ENCODE results near the gene SMC1B.
"Not testable (repeated sequence)": the region's sequence is repeated elsewhere in the genome, so short reads cannot be mapped to it uniquely, and the experiment has no call there.

The SMC1B gene

DNA sequence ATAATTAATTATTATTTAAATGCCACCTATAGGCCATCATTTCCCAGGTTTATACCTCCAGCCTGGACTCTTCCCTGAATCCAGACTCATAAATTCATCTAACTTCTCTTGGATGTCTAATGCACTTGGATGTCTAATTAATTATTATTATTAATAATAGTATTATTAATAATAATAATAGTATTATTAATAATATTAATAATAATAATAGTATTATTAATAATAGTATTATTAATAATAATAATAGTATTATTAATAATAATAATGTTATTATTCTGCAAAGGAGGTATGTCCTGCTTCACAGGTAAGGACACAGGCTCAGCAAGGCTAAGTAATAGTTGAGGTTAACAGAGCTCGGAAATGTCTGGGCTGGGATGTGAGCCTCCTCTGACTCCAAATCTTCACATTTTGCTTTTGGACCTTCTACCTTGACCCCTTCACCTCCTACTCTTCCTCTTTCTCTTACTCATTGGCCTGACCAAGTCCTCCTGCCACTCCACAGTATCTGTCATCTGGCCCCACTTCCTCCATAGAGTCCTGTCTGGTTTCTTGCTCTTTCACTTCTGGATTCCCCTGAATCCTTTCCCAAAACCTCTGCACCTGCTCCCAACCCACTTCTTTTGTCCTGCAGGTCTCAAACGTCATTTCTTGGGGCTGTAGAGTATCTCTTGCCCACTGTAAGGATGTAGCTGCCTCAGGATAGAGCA, 8.1 kb upstream of the SMC1B start:
- DNase-seq: no peak

DNA sequence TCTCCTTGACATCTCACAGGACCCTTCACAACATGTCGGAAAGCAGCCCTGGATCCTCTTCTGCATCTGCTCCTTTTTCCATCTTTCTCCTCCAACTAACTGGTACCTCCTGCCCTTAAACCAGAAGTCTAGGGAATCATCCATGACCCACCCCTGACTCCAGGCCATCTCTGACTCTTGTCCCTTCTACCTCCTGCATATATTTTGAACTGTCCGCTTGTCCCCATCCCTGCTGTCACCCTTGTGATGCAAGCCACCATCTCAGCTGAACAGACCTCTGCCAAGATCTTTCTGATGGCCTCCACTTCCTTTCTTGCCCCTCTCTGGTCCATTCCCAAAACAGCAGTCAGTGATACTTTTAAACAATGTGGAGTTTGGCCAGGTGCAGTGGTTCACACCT, 7.1 kb upstream of the SMC1B start:
- no peak for DNase-seq

DNA sequence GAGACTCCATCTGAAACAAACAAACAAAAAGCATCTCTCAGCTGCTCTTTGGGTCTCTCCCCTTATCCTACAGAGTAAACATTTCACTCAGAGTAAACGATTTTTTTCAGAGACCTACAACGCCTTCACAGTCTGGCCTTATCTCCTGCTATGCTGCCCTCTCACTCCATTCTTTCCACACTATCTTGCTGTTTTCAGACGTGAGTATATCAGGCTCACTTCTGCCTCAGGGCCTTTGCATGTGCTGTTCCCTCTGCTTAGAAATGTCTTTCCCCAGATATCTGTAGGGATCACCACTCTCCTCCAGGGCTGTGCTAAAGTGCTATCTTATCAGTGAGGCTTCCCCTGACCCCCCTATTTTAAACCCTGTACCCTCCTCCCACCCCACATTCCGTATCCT, 6.6 kb upstream of the SMC1B start:
- no peak for DNase-seq

DNA sequence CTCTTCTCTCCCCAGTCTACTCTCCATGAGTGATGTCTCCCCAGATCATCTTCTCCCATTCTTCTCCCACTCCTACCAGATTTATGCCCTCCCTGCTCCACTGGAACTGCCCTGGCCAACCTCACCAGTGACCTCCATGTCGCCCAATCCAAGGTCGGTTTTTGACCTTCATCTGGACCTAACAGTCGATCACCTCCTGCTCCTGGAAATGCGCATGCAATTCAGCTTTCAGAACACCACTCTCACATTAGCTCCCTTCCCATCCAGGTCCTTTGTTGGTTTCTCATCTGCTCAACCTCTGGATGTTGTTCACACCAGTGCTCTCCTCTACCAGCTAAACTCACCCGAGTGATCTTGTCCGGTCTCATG, 5.4 kb upstream of the SMC1B start:
- no peak for DNase-seq

DNA sequence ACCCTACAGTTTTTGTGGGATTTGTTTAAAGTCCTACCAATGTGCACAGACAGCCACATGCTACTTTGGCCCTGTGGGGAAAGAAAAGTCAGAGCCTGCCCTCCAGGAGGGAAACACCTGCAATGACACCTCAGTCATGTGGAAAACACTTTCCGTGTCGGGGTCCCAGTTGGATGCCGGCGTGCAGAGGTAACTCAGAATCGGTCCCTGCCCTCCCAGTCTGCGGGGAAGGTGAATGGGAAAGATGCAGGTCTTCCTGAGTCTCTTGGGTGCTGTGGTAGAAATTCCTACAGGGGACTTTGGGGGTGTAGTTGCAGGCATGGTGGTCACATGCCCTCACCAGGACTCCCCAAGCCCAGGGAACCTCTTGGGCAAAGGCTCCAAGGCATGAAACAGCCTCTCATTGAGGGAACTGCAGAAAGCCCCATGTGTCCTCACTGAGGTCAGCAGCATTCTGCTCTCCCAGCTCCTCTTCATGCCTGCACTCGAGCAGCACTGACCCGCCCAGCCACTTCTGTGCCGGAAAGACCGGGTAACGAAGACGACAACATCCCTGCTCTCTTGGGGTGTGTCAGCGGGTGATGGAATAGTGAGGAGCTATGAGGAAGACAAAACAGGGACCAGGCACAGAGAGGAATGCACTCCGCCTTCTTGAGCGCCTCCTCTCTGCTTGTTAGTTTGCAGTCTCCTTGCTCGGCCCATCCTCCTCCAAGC, 4.8 kb upstream of the SMC1B start:
- no peak for DNase-seq

DNA sequence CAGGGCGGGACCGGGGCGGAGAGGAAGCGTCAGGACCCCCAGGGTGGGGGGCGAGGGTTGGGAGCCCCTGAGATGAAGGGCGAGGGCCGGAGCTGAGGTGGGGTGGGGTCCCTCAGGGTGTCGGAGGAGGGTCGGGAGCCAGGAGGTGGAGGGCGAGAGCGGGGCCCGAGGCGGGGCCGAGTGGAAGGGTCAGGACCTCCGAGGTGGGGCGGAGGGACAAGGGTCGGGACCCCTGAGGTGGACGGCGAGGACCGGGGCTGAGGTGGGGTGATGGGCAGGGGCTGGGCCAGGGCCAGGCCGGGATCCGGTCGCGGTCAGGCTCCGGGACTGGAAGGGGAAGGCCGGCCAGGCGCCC, 409 bp downstream of the SMC1B start:
- DNase-seq: no peak

DNA sequence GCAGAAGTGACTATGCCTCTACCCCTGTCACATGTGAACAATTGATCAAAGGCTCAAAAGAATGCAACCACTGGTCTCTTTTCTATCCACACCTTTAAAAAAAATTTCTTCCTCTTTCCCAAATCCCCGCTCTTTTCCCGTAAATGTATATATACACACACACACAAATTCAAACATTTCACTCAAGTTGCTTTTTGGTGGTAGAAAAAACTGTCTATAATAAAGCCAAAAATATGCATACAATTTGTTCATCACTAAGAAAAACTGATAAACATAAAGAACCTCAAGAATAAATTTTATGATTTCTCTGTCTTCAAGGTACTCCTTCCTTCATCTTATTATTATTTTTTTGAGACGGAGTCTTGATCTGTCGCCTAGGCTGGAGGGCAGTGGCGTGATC, 5.6 kb downstream of the SMC1B start:
- DNase-seq: no peak

DNA sequence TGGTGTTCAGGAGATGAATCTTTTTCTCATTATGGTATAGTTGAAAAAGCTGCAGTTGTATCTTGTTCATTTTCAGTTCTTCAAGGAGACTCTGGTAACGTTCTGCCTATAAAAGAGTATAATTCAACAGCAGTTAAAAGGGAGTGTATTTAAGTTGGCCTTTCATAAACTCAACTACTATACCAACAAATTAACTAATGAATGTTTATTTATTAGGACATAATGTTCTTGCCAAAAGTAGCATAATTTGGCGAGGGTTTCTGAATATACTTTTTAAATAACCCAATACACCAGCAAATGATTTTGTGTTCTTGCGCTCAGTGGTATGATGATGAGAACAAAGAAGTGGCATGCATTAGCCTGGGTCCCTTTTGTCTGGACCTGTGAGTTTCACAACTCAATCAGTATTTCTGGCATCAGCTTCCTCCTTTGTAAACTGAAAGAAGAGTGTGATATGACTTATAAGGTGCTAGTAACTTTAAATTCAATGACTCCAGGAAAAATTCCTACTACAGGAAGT, 10.9 kb downstream of the SMC1B start:
- DNase-seq: no peak

DNA sequence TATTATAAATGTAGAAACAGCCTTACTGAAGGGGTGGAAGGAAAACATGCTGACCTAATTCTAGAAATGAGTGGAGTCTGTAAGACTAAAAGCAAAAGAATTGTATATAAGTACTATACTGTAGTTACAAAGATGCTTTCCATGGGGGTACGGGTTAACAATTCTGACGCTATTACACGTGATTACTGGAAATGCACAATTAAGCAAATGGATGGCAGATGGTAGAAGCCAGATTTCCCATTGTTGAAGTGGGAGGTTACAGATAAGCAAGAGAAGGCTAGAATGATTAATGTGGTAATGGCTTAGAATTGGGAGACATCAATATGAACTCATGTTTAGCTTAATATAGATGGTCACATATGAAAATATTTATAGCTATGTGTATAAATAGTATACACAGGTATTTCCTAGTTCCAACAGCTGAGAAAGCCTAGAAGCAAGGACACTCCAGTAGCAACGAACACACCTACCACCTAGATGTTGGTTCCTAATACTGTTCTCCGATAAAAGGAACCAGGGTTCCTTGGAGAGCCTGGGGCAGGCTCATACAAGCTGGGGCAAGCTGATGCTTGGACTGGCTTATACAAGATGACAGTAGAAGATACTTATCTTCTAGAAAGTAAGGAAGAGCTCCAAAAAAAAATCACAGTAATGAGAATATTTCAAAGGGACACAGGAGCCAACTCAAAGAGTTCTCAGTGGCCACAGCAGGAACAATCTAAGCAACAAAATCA, 13.5 kb downstream of the SMC1B start:
- DNase-seq: peak; percentile 75

DNA sequence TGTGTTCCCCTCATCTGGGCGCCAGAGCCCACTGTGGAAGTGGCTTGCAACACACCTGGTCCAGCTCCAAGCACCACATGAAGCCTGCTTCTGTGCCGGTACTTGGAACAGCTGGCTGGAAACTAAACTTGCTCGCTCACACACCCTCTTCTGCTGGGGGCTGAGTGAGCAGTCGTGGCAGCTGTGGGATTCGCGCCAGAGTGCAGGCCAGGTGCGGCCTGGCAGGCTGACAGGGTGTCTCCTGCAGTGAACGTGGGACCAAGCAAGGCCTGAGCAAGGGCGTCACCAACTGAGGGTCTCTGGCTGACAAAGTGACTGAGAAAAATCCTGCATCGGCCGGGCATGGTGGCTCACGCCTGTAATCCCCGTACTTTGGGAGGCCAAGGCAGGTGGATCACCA, 15.2 kb downstream of the SMC1B start:
- peak; percentile 39 for DNase-seq

DNA sequence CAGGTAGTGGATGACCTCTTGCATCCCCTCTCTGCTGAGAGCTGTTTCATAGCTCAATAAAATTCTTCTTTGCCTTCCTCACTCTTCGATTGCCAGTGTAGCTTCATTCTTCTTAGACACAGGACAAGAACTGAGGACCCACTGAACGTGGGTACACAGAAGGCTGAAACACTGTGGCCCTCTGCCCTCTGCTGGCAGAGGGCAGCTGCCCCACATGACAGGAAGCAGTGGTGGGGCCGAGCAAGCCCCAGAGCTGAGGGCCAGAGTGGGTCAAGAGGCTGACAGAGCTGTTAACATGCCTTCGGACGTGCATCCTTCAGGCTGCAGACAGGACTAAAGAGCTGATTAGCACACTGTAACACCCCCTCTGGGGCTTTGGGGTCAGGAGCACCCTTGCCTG, 15.6 kb downstream of the SMC1B start:
- no peak for DNase-seq

DNA sequence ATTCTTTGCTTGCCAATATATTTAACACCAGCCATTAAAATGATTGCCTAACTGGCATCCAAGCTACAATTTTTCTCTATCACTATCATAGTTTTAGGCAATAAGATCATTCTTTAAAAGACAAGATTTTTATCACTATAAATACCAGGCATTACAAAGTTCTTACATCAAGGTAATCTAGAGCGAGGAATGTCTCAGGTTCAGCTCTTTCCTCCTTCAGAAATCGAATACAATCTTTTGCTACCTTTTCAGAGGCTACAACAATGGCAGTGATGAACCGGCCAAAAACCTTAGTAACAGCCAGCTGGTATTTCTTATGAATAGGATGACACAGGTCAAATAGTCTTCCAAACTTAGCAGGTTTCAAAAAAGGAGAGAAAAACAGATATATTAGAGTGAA, 23.9 kb downstream of the SMC1B start:
- no peak for DNase-seq

DNA sequence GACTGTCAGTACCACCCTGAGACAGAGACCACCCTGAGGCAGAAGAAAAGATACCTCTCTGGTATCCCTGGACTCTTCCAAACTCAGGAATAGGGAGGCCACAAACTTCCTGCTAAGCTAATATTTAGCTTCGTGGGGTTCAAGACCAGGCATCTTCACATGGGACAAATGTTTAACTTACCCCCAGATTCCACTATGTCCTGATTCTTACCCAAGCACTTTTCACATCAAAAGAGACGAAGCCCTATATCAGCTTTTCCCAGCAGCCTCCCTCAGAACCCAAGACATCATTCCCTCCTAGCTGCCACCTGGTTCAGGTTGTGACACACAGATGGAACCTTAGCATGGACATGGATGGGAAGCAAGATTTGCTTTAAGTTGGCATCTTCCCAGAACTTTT, 32.1 kb downstream of the SMC1B start:
- no peak for DNase-seq

DNA sequence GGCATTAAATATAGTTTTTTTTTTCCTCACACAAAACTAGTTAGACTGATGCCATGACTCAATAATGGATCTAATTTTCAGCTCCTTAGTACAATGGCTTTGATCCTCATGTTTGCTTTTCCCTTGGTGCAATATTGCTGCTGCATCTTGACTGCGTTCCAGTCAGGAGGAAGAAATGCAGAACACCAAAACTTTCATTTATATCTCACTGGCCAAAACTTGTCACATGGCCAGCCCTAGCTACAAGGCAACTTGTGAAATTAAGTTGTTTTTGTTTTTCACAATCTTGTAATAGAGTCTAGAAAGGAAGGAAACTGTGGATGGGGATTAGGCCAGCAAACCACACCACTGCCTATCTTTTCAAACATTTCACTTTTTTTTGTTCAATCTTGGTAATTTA, 36.7 kb downstream of the SMC1B start:
- DNase-seq: no peak

DNA sequence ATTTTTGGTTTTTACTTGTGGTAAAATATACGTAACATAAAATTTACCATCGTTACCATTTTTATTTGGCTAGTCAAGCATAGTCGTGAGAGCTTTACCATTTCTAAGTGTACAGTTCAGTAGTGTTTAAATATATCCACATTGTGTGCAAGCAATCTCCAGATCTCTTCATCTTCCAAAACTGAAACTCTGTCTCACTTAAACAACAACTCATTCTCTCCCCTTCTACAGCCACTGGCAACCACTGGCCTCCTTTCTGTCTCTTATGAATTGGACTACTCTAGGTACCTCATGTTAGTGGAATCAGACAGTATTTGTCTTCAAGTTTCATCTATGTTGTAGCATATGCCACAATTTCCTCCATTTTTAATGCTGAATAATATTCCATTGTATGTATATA, 37.4 kb downstream of the SMC1B start:
- DNase-seq: no peak

DNA sequence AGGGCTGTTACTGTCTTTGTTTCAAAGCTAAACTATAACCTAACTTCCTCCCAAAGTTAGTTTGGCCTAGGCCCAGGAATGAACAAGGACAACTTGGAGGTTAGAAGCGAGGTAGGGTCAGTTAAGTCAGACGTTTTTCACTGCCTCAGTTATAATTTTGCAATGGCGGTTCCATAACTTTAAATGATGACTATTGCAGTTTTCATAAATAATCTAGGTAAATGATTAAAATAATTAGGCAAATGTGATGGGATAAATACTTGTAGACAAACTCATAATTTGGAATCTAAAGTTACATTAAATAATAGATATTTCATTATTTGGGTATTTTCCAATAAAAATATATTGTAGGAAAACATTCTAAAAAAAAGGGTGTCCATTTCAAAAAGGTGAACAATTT, 39.8 kb downstream of the SMC1B start:
- DNase-seq: not testable (repeated sequence)

DNA sequence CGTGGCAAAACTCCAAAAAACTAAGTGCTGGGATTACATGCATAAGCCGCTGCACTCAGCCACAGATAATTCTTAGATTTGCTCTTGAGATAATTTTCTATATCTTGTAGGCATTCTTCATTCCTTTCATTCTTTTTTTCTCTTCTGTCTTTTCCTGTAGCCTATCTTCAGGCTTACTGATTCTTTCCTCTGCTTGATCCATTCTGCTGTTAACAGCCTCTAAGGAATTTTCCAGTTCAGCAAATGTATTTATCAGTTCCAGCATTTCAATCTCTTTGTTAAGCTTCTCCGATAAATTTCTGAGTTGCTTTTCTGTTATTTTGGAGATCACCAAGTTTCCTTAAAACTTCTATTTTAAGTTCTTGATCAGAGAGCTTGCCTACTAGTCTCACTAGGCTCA, 46.7 kb downstream of the SMC1B start:
- DNase-seq: no peak

DNA sequence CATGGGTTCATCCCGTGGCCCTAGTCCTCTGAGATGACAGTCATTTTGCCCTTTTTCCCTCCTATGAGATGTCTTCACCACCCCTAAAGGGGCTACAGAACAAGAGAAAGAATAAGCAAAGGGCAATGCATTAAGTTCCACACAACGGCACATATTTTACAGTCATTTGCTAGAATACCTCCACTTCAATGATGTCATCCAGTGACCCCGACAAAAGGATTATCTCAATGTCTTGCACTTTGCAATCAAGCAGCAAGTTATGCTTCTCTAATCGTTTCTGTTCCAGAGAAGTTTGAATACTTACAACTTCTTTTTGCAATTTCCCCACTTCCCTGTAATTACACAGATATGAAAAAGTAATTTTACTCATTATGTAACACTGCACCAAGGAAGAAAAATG, 53.8 kb downstream of the SMC1B start:
- no peak for DNase-seq

DNA sequence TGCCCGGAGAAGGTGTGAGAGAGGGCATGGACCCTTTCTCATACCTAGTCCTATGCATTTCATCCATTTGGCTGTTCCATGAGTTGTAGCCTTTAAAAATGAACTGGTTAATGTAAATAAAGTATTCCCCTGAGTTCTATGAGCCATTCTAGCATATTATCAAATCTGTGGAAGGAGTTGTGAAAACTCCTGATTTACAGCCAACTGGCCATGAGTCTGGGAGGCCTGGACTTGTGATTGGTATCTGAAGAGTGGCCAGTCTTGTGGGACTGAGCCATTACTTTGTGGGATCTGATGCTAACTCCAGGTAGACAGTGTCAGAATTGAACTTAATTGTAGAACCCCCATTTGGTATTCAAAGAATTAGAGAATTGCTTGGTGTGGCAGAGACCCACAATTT, 55.3 kb downstream of the SMC1B start:
- no peak for DNase-seq

DNA sequence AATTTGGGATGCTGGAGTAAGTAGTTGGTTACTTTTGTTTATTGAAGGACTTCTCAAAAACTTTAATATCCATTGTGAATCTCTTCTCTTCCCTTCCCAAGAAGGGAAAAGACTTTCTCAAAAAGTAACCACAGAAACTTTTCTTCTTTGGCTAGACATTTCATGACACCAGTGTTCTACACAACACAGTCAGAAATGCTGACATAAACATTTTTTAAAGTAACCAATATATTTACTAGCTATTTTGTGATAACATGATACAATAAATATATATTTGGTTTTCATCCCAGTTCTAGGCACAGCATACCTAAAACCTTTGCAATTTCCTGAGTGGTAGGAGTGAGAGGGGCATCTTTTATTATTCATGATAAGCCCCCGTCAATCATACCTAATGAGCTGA, 55.9 kb downstream of the SMC1B start:
- DNase-seq: no peak

DNA sequence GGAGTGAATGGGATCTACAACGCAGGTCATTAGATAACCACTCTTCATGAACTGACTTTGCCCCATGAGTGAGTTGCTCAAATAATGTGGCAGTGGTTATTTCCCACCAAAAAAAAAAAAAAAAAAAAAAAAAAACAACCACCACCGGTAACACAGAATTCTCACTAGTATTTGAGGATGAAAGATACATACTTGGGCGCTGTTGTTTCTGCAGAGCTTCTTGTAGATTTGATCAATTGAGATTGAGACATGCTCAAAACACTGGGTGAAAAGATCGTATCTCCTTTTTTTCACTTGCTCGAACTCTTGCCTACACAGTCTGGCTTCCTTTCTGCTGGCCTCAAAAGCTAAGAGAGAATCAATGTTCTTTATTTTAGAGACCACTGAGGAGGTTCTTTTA, 59.6 kb downstream of the SMC1B start:
- DNase-seq: no peak

DNA sequence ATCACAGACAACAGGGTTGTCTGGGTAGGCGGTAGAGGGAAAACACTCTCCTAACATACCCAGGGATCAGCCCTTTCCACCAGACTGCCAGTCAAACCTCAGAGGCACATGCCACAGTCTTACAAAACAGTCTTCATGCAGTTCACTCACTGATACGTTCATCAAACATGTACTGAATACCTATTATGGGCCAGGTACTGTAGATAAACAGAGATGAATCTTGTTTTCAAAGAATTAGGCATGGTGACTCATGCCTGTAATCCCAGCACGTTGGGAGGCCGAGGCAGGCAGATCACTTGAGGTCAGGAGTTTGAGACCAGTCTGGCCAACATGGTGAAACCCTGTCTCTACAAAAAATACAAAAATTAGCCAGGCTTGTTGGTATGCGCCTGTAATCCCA, 60.6 kb downstream of the SMC1B start:
- not testable (repeated sequence) for DNase-seq

DNA sequence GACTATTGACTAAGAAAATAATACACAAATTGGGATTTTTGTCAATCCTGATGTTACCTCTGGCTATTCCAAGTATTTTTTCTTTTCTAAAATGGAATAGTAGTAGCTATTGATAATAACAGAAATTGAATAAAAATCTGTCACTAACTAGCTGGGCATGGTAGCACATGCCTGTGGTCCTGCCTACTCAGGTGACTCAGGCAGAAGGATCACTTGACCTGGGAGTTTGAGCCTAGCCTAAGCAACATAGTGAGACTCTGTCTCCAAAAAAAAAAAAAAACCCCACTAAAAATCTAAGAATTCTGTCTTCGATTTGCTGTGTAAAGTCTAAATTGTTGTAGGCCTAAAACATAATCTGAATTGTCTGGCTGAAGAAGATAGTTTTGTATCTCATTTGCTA, 61.4 kb downstream of the SMC1B start:
- DNase-seq: no peak

DNA sequence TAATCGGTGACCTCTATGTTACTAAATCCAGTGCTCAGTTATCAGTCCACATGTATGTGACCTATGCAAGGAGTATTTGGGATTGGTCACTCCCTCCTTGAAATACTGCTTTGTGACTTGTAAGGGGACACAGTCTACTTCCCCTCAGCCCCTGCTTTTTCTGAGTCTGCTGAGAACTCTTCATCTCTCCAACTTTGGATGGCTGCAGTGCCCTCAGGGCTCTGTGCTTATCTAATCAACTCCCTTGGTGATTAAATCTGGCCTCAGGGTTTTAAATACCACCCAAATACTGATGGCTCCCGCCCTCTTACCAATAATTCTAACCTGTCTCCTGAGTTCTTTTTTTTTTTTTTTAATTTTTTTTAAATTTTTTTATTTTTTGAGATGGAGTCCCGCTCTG, 63.5 kb downstream of the SMC1B start:
- DNase-seq: no peak
